SKM-1 (cell line): ENCODE data around the gene SEPTIN12.
"Not testable (repeated sequence)": the region's sequence is repeated elsewhere in the genome, so short reads cannot be mapped to it uniquely, and the experiment has no call there.

Source experiments
- DNase-seq: peaks from one replicate; lab custom pipeline; 2025; ENCODE audit not compliant: unreplicated experiment; lab: John Stamatoyannopoulos, UW

The SEPTIN12 gene

DNA sequence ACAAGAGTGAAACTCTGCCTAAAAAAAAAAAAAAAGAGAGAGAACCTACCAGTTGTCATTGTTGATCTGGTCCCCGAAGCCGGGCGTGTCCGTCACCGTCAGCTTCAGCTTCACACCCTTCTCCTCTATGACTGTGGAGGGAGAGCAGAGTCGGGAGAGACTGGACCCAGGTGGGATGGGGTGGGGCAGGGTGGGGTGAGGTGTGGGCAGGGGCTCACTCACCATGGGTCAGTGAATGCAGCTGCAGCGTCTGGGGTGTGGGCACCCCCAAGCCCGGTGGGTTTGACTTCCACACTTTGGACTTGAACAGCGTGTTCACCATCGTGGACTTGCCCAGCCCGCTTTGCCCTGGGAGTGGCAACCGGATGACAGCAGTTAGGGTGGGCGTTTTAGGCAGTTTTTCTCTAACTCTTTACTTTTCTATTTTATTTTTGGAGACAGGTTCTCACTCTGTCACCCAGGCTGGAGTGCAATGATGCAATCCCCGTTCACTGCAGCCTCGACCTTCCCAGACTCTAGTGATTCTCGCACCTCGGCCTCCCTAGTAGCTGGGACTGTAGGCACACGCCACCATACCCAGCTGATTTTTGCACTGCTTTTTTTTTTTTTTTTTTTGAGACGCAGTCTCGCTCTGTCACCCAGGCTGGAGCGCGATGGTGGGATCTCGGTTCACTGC, 2.2 kb downstream of the SEPTIN12 start:
- no peak for DNase-seq

DNA sequence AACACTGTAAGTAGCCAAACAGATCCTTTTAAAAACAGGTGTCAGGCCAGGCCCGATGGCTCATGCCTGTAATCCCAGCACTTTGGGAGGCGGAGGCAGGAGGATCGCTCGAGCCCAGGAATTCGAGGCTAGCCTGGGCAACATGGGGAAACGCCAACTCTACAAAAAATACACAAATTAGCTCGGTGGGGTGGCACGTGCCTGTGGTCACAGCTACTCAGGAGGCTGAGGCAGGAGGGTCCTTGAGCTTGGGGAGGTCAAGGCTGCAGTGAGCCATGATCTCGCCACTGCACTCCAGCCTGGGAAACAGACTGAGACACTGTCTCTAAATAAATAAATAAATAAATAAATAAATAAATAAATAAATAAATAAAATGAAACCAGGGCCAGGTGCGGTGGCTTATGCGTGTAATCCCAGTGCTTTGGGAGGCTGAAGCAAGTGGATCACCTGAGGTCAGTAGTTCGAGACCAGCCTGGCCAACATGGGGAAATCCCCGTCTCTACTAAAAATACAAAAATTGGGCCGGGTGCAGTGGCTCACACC, 3.6 kb downstream of the SEPTIN12 start:
- DNase-seq = not testable (repeated sequence)

DNA sequence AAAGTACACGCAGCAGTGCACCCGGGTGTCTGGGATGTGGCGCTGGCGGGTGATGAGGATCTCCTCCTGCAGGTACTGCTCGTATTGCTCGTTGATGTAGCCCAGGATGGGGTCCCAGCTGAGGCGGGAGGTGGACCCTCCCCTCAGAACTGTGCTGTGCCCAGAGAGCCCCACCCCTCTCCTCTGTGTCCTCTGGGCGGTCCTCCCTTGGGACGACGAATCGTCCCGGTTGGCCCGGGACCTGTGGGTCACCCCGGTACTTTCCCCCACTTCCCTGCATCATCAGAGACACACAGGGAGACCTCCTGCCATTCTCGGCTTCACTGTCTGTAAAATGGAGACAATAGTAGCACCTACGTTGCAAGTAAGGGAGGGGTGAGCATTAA, 4.2 kb downstream of the SEPTIN12 start:
- DNase-seq = no peak

DNA sequence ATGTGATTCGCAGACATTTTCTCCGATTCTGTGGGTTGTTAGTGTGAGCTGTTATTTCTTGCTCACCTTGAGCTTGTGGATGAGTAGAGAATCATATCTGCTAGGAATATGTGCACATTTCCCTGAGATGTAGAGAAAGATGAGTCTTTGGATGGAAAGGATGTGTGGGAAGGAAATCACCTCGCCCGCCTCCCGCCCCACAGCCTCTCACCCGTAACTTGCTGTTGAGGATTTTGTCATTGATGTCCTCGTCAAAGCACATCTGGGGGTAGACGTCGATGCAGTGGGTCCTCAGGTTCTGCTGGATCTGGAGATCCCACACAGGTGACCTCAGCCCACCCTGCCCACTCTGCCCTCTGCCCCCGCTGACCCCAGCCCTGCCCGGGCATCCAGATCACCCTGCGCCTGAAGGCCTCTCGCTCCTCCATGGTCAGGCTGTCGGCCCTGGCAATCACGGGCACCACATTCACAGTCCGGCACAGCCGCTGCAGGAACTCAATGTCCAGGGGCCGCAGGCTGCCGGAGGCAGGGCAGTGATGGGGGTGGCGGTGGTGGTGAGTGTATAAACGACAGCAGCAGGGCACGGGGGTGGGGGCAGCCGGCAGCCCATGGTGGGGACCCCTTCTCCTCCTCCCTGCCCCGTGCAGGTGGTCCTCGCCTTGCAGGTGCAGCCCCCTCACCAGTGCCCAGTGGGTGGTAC, 4.7 kb downstream of the SEPTIN12 start:
- no peak for DNase-seq

DNA sequence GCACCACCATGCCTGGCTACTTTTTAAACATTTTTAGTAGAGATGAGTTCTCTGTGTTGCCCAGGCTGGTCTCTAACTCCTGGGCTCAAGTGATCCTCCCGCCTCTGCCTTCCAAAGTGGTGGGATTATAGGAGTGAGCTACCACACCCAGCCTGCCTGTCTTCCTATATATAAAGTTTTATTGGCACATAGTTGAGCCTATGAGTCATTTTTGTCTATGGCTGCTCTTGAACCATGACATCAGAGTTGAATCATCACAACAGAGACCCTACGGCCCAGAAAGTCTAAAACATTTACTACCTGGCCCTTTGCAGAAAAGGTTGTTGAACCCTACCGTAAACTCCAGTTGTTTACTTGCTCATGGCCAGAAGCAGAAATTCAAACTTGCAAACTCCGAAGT, 7.9 kb downstream of the SEPTIN12 start:
- no peak for DNase-seq

DNA sequence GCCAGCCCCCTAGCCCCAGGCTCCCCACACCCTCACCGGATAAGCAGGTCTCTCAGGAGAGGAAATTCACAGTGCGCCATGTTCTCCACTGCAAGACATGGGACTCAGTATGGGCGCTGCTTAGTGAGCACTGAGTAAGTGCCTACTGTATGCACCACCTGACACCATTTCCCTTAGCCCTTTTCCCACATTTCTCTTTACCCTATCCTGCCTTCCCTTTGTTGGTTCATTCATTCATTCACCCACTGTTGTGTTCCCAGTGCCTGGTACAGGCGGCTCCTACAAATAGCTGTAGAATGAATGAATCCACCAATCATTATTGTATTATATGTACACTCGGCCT, 10.1 kb downstream of the SEPTIN12 start:
- no peak for DNase-seq

GRCh38 chr16:4777339-4778049, 10.7 kb downstream of the SEPTIN12 start:
- no peak for DNase-seq

DNA sequence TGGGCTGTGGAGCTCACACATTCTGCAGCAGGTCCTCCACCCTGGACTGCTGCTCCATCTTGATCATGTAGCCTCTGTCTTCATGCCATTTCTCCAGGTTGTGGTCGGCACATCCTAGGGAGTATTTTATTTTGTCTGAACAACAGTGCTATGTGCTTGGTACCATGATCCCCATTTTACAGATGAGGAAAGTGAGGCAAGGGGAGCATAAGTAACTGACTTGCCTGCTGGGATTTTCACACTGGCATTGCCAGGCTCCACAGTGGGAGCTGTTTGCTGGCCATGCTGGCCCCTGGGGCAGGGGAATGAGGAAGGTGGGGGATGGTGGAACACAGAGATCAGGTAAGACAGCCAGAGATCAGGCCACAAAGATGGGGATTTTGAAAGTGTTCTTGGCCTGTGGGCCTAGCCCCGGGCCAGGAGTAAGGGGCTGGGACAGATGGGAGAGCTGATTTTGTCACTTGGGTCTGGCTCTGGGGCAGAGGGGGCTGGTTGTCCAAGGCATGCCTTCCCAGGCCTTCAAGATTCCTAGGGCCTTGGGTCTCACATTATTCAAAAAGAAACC, 11.9 kb downstream of the SEPTIN12 start:
- no peak for DNase-seq

DNA sequence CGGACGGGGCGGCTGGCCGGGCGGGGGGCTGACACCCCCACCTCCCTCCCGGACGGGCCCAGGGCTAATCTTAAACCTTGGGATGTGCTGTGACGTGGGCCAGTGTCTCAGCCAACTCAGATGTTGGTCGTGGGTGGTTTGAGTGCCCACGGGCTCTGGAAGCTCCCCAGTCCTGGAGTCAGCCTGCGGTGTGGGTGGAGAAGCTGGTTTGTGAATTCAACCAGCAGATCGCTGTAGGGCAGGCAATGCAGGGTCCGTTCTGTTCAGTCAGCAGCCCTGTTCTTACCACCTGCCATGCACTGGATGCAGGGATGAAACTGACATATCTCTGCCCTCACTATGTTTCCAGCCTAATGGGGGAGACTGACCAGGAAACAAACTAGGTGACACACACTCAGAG, 13.1 kb downstream of the SEPTIN12 start:
- DNase-seq = no peak

- DNase-seq = no peak
Observed at GRCh38 chr16:4772351-4772750, 15.8 kb downstream of the SEPTIN12 start.

GRCh38 chr16:4771646-4772045, 16.5 kb downstream of the SEPTIN12 start:
- no peak for DNase-seq

DNA sequence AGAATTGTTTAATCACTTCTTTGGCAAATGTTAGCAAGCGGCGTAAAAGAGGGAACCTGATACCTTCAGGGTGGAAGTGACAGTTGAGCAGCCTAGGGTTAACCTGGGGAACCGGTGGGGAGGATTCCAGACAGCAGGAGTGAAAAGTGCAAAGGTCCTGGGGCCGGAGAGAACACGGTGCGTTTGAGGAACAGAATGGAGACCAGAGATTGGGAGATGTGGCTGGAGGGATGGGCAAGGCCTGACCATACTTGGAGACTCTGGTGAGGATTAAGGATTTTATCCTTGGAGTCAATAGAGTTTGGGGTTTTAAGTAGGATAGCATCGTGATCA, 18.9 kb downstream of the SEPTIN12 start:
- DNase-seq = no peak

DNA sequence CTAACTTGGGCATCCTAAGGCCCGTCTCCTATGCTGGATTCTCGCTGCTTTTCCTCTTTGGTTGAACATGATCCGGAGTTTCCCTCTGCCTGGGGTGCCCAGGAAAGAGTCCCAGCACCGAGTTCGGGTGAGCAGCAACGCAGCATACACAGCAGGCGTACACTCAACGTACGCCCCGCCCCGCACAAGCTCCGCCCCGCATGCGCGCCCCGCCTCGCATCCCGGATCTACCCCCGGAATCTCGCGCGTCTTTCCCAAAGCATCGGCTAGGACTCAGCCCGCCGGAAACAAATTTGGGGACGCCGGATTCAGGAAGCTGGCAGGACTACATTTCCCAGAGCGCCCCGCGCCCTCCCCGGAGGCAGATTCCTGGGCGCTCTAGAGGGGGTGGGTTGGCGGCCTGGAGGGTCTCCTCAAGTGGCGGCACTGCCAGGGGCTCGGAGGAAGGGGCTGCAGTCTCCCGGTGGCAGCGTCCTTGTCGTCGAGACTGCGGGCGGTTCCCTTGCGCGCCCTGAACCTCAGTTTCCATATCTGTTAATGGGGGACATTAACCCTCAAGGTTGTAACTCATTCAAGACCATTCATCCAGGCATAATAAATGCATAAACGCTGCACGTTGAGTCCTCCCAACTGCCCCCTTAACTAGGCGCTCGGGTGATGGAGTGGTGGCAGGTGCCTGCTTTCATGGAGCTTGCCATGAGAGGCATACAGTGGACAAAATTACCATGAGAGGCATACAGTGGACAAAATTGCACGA, 19.4 kb downstream of the SEPTIN12 start:
- peak; percentile 69 for DNase-seq

DNA sequence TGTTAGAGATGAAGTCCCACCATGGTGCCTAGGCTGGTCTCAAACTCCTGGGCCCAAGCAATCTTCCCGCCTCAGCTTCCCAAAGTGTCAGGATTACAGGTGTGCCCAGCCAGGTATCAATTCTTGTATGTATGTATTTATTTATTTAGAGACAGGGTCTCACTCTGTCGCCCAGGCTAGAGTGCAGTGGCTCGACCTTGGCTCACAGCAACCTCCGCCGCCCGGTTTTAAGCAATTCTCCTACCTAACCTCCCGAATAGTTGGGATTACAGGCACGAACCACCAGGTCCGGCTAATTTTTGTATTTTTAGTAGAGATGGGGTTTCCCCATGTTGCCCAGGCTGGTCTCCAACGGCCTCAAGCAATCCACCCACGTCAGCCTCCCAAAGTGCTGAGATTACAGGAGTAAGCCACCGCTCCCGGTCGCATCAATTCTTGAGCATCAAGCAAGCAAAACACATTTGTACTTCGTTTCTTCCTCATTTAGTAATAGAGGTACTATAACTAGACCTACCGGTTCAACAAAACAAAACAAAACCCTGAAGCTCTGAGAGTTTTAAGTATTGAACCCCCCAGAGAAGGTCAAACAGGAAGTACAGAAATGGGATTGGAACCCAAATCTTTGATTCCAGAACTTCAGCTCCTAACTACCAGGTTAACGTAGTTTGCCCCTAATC, 20.1 kb downstream of the SEPTIN12 start:
- no peak for DNase-seq

- DNase-seq = peak; percentile 86
Observed at GRCh38 chr16:4766875-4767628, 21.1 kb downstream of the SEPTIN12 start, which contains the start of gene ZNF500. ZNF500 (minus strand) TSS chr16:4767162; CDS start chr16:4765978, 1,184 bp downstream.

DNA sequence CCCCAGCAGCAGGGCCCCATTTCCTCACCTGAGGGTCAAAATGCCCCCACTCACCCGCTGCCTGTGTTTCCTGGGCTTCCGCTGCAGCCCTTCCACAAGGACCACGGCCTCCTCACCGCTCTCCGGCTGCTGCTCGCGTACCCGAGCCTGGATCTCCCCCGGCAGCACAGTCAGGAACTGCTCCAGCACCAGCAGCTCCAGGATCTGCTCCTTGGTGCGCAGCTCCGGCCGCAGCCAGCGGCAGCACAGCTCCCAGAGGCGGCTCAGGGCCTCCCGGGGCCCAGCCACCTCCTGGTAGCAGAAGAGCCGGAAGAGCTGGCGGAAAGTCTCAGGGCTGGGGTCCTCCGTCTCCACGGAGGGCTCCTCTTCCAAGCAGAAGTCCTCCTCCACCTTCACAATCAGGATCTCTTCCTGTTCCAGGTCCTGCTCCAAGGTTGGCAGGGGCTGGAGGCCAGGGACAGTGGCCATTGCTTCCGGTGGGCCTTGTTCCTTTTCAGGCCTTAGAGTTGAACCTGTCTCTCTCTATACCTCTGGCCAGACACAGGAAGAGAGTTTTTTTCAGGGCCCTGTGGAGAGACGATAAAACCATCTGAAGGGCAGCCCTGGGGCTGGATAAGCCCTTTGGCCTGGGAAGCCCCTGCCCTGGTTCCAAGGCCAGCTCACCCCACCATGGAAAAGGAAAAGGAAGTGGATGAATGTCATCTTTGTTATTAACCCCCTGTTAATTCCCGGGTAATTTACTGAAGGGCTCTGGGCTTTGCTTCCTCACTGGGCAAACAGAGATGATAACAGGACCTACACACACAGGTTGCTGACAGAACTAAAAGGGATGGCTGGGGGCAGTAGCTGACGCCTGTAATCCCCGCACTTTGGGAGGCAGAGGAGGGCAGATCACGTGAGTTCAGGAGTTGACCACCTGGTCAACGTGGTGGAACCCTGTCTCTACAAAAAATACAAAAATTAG, 22.4 kb downstream of the SEPTIN12 start:
- no peak for DNase-seq

- no peak for DNase-seq
Observed at GRCh38 chr16:4763791-4764190, 24.4 kb downstream of the SEPTIN12 start.

GRCh38 chr16:4762205-4762604, 25.9 kb downstream of the SEPTIN12 start:
- DNase-seq = no peak
